NT2/D1 (cell line): ENCODE results near the gene CCSER2.

ENCODE experiments used
- SUZ12 ChIP-seq: IDR thresholded peaks from 2 replicates; pipeline ENCODE4 v1.6.1; 2011; ENCODE audit not compliant: insufficient read length, insufficient read depth; ENCODE audit errors: extremely low read depth
- ZNF274 ChIP-seq: IDR thresholded peaks from 2 replicates; pipeline ENCODE4 v1.6.1; 2011; ENCODE audit warnings: mild to moderate bottlenecking, low read depth, low read length

DNA sequence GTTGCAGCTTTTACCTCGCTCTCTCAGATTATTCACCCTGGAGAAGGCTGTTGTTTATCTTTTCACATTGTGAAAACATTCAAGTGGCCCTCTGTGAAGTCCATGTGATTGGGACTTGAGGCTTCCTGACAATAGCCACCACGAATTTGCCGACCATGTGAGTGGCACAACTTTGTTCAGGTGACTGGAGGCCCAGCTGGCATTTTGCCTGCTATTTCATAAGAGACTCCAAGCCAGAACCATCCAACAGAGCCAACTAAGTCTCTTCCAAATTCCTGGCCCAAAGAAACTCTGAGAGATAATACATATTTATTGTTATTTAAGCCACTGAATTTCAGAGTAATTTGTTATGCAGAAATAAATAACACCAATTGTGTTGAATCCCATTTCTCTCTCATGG lies 38.2 kb upstream of the CCSER2 start:
- no peak for TF ChIP-seq SUZ12
- no peak for TF ChIP-seq ZNF274
